ENCODE measurements around the gene ALKBH8.
"Not testable (repeated sequence)": the region's sequence is repeated elsewhere in the genome, so short reads cannot be mapped to it uniquely, and the experiment has no call there.

Gene ALKBH8

DNA sequence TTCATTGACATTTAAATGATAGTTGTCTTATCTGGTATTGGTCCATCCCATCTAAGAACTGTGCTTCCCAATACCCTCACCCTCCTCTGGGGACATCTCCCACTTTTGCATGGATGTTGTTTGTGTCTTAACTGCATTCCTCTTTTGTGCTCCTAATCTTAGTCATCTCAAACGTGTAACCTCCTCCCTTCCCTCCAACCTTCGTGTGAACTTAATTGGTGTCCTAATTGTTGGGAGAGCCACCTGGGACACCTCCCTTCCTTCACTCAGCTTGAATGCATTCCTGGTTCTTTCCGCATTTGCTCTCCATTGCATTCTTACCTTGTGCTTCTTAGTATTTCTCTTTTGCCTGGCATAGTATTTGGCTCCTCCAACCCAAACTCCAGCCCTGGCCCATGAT is 15.6 kb upstream of the ALKBH8 start:
- H3K27me3 ChIP-seq (ENCODE audit: insufficient read depth, low read depth, severe bottlenecking) = no peaks in the 10 kb centered on the region
- H3K27ac ChIP-seq = no peak overlapping the region
- no peak for TF ChIP-seq CTCF (IDR thresholded peaks at IDR 0.05; ENCODE audit: low read depth, low read length)
- no peak for DNase-seq
- H3K4me3 ChIP-seq (ENCODE audit: low read depth, low read length) = no peak overlapping the region
- no peaks in the 10 kb centered on the region for H3K9me3 ChIP-seq (ENCODE audit: severe bottlenecking)
- H3K36me3 ChIP-seq = no peaks in the 10 kb centered on the region

DNA sequence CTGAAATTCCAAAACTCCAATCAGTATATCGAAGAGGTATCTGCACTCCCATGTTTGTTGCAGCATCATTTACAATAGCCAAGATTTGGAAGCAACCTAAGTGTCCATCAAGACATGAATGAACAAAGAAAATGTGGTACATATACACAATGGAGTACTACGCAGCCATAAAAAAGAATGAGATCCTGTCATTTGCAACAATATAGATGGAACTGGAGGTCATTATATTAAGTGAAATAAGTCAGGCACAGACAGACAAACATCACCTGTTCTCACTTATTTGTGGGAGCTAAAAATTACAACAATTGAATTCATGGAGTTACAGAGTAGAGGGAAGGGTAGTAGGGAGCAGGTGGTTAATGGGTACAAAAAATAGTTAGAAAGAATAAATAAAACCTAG is 13.6 kb upstream of the ALKBH8 start:
- DNase-seq = not testable (repeated sequence)

DNA sequence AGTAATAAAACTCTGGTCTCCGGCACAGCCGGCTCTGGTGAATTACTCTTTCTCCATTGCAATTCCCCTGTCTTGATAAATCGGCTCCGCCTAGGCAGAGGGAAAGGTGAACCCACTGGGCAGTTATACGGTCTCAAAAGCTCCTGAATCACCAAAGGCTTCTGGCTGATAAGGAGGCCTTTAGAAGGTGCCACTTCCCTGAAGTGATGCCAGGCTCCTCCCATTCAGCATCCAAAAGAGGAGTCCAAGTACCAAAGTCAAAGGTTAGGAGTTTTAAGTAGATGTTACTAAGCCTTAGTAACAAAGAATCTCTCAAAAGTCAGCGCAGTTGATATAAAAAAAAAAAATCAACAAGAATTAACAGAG is 11.8 kb upstream of the ALKBH8 start:
- no peak for DNase-seq
- no peaks in the 10 kb centered on the region for H3K36me3 ChIP-seq
- no peak for TF ChIP-seq CTCF (IDR thresholded peaks at IDR 0.05; ENCODE audit: low read depth, low read length)
- H3K27ac ChIP-seq = no peak overlapping the region
- H3K27me3 ChIP-seq (ENCODE audit: insufficient read depth, low read depth, severe bottlenecking) = no peaks in the 10 kb centered on the region
- H3K4me3 ChIP-seq (ENCODE audit: low read depth, low read length) = no peak overlapping the region
- H3K9me3 ChIP-seq (ENCODE audit: severe bottlenecking) = no peaks in the 10 kb centered on the region

More for the DNA sequence above, 13.6 kb upstream of the ALKBH8 start:
- not testable (repeated sequence) for H3K27me3 ChIP-seq (ENCODE audit: insufficient read depth, low read depth, severe bottlenecking); H3K36me3 ChIP-seq; H3K27ac ChIP-seq; H3K4me3 ChIP-seq (ENCODE audit: low read depth, low read length); H3K9me3 ChIP-seq (ENCODE audit: severe bottlenecking)

GRCh38 chr11:107576497-107577345 is 11.2 kb upstream of the ALKBH8 start:
- peak; percentile 53 for TF ChIP-seq CTCF (IDR thresholded peaks at IDR 0.05; ENCODE audit: low read depth, low read length)
- peak; percentile 32 for DNase-seq
- H3K27me3 ChIP-seq (ENCODE audit: insufficient read depth, low read depth, severe bottlenecking); H3K9me3 ChIP-seq (ENCODE audit: severe bottlenecking); H3K27ac ChIP-seq; H3K4me3 ChIP-seq (ENCODE audit: low read depth, low read length); H3K36me3 ChIP-seq: not testable (repeated sequence)

DNA sequence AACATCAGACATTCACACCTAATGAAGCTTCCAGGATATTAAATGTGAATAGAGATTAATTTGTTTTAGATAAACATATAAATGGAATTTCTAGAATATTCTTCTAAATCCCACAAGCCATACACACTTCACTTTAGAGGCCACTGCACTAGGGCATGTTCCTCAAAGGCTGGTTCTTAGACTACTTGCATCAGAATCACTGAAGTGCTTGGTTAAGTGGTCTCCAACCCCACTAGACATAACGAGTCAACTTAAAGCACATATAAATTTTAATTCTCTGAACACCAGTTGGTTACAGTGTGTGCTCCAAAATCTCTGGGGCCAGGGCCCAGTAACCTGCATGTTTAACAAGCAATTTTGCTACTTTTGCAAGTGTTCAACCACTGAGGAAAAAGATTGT is 7.9 kb upstream of the ALKBH8 start:
- no peak for TF ChIP-seq CTCF (IDR thresholded peaks at IDR 0.05; ENCODE audit: low read depth, low read length)
- DNase-seq = no peak
- Histone ChIP-seq H3K27ac (no peak overlapping the region), H3K36me3 (no peaks in the 10 kb centered on the region), H3K9me3 (ENCODE audit: severe bottlenecking) (no peaks in the 10 kb centered on the region), H3K27me3 (ENCODE audit: insufficient read depth, low read depth, severe bottlenecking) (no peaks in the 10 kb centered on the region), H3K4me3 (ENCODE audit: low read depth, low read length) (no peak overlapping the region)

GRCh38 chr11:107570015-107570414 is 4.5 kb upstream of the ALKBH8 start:
- Histone ChIP-seq H3K9me3 (ENCODE audit: severe bottlenecking) (no peaks in the 10 kb centered on the region), H3K4me3 (ENCODE audit: low read depth, low read length) (no peak overlapping the region), H3K27ac (no peak overlapping the region), H3K36me3 (no peaks in the 10 kb centered on the region), H3K27me3 (ENCODE audit: insufficient read depth, low read depth, severe bottlenecking) (no peaks in the 10 kb centered on the region)
- DNase-seq = no peak
- no peak for TF ChIP-seq CTCF (IDR thresholded peaks at IDR 0.05; ENCODE audit: low read depth, low read length)
